GM12878 (cell line): ENCODE data around the gene ATP10A. TPM values are rescaled to one million over a fixed set of nuclear protein-coding genes. Genes with fewer than 3 reads are reported as not detected.

Experiments
- CHD1 ChIP-seq: IDR thresholded peaks from 2 replicates; pipeline ENCODE4 v1.6.1; 2012; ENCODE audit warnings: low read depth, low read length, improper control_type of control experiment
- CHD2 ChIP-seq: IDR thresholded peaks from 2 replicates; pipeline ENCODE4 v1.6.1; 2011; ENCODE audit warnings: low read depth, low read length, improper control_type of control experiment, borderline replicate concordance
- DPF2 ChIP-seq: fragments of 450-650 bp; IDR thresholded peaks from 2 replicates; pipeline ENCODE4 v1.6.1; 2017; ENCODE audit warnings: mild to moderate bottlenecking
- FOXK2 ChIP-seq: fragments of 450-650 bp; IDR thresholded peaks from 2 replicates; pipeline ENCODE4 v1.6.1; 2017; ENCODE audit warnings: mild to moderate bottlenecking, moderate library complexity
- KDM1A ChIP-seq: fragments of 200-600 bp; sonication (generic); IDR thresholded peaks from 2 replicates; pipeline ENCODE4 v1.6.1; 2016; ENCODE audit warnings: borderline replicate concordance
- LARP7 ChIP-seq: fragments of 450-650 bp; IDR thresholded peaks from 2 replicates; pipeline ENCODE4 v1.6.1; 2017; ENCODE audit warnings: mild to moderate bottlenecking
- NFYB ChIP-seq: IDR thresholded peaks from 2 replicates; pipeline ENCODE4 v1.6.1; 2011; ENCODE audit warnings: low read depth, mild to moderate bottlenecking, low read length, improper control_type of control experiment, moderate library complexity; ENCODE audit not compliant: insufficient read depth
- PAX5 ChIP-seq: IDR thresholded peaks from 2 replicates; pipeline ENCODE4 v1.6.1; 2011; ENCODE audit warnings: low read depth, low read length, borderline replicate concordance
- REST ChIP-seq: IDR thresholded peaks from 2 replicates; pipeline ENCODE4 v1.6.1; 2012; ENCODE audit warnings: mild to moderate bottlenecking, low read depth, low read length
- SIX5 ChIP-seq: IDR thresholded peaks from 2 replicates; pipeline ENCODE4 v1.6.1; 2011; ENCODE audit warnings: mild to moderate bottlenecking, low read depth, low read length, moderate library complexity; ENCODE audit not compliant: severe bottlenecking
- SUZ12 ChIP-seq: fragments of 200-600 bp; sonication (generic); IDR thresholded peaks from one replicate; pipeline ENCODE4 v1.6.1; 2018; ENCODE audit warnings: antibody characterized with exemption, mild to moderate bottlenecking; ENCODE audit not compliant: unreplicated experiment
- polyA plus RNA-seq, 11 experiments: library from polyadenylated mRNA; depleted of rRNA in 4 of 11; unstranded in 6 of 11; stranded (reverse) in 5 of 11; fragments of >200 nt; fragmentation: Nextera tagmentation in 4 of 11; fragmentation: Illumina TruSeq in 1 of 11; extraction: Ambion mirVana in 4 of 11; extraction: Trizol in 1 of 11; gene quantifications; 1 replicate in 1 of 11; 2 replicates in 10 of 11; pipeline versions ENCODE4 v1.2.1 to v1.2.3, GENCODE V29; 2011 to 2016; ENCODE audit warnings: inconsistent platforms in 2 of 11, missing spikeins in 2 of 11, low read depth in 1 of 11
- total RNA-seq, 4 experiments: library from RNA; depleted of rRNA in 3 of 4; stranded (reverse); fragments of >200 nt in 3 of 4; fragmentation: Illumina TruSeq in 1 of 4; extraction: Trizol in 1 of 4; gene quantifications; 2 replicates each; pipeline versions ENCODE4 v1.2.1 to v1.2.3, GENCODE V29; 2013 to 2021
- TF ChIP-seq, protein P1 (sequence below): fragments of 150-350 bp; IDR thresholded peaks from 2 replicates; pipeline ENCODE4 v1.6.1; 2016; ENCODE audit warnings: low read depth, low read length

Gene ATP10A
- total and polyA plus RNA-seq, 10 of the 15 experiments (the other 5 are each of a cell fraction or from before 2014, with no cell fraction given), result 0.04 to 1.5 (median 0.31) TPM; not detected in 2

DNA sequence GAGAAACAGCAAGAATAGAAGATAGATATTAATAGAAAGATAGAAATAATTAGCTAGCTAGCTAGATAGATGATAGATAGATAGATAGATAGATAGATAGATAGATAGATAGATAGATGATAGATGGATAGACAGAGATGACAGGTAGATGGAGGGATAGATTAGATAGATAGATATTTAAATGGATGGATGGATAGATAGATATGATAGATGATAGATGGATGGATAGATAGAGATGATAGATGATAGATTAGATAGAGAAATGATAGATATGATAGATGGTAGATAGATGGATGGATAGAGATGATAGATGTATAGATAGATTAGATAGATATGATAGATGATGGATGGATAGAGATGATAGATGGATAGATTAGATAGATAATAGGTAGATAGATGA, 8.3 kb upstream of the ATP10A start (continued):
- TF ChIP-seq REST, result no peak
- TF ChIP-seq CHD2, result no peak
- TF ChIP-seq NFYB, result no peak
- no peak for TF ChIP-seq CHD1
- no peak for TF ChIP-seq LARP7
- TF ChIP-seq, protein P1, sequence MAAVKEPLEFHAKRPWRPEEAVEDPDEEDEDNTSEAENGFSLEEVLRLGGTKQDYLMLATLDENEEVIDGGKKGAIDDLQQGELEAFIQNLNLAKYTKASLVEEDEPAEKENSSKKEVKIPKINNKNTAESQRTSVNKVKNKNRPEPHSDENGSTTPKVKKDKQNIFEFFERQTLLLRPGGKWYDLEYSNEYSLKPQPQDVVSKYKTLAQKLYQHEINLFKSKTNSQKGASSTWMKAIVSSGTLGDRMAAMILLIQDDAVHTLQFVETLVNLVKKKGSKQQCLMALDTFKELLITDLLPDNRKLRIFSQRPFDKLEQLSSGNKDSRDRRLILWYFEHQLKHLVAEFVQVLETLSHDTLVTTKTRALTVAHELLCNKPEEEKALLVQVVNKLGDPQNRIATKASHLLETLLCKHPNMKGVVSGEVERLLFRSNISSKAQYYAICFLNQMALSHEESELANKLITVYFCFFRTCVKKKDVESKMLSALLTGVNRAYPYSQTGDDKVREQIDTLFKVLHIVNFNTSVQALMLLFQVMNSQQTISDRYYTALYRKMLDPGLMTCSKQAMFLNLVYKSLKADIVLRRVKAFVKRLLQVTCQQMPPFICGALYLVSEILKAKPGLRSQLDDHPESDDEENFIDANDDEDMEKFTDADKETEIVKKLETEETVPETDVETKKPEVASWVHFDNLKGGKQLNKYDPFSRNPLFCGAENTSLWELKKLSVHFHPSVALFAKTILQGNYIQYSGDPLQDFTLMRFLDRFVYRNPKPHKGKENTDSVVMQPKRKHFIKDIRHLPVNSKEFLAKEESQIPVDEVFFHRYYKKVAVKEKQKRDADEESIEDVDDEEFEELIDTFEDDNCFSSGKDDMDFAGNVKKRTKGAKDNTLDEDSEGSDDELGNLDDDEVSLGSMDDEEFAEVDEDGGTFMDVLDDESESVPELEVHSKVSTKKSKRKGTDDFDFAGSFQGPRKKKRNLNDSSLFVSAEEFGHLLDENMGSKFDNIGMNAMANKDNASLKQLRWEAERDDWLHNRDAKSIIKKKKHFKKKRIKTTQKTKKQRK, result no peak
- no peak for TF ChIP-seq PAX5
- no peak for TF ChIP-seq KDM1A
- TF ChIP-seq DPF2, result no peak
- TF ChIP-seq FOXK2, result no peak
- no peak for TF ChIP-seq SUZ12
- no peak for TF ChIP-seq SIX5
